ENCODE results near the gene EGFL7.

- no peak for TF ChIP-seq CTCF (IDR thresholded peaks at IDR 0.05; ENCODE audit: low read depth, low read length, poor library complexity, severe bottlenecking)
- TF ChIP-seq EZH2phosphoT487 (IDR thresholded peaks at IDR 0.05; ENCODE audit: borderline replicate concordance, low read length) = no peak
Observed at GRCh38 chr9:136669791-136670464, 7.2 kb downstream of the EGFL7 start.

Data from DOHH2 (cell line).